SK-N-MC (cell line): ENCODE results near the gene FADS1.
A peak's percentile ranks its signal among the peaks of the same experiment; 100 is the strongest.

Source experiments
- DNase-seq: peaks from one replicate; pipeline ENCODE4 v3.0.0-alpha.2; 2011; ENCODE audit warnings: low read depth, low spot score
- H3K27ac ChIP-seq: fragments of 200-600 bp; sonication (generic); 2 replicates; pipeline ENCODE4 v1.5.1; 2016; ENCODE audit warnings: mixed run types
- H3K36me3 ChIP-seq: fragments of 200-600 bp; sonication (generic); 2 replicates; pipeline ENCODE4 v1.6.1; 2017; ENCODE audit warnings: antibody characterized with exemption, low read length, mixed read lengths; ENCODE audit not compliant: insufficient read depth
- H3K4me3 ChIP-seq: fragments of 200-600 bp; sonication (generic); 2 replicates; pipeline ENCODE4 v1.5.1; 2016
- H3K9ac ChIP-seq: fragments of 200-600 bp; sonication (generic); 2 replicates; pipeline ENCODE4 v1.8.0; 2017; ENCODE audit warnings: mixed run types, mixed read lengths; ENCODE audit not compliant: insufficient read length
- H3K9me3 ChIP-seq: fragments of 200-600 bp; sonication (generic); 2 replicates; pipeline ENCODE4 v1.6.1; 2017; ENCODE audit warnings: low read depth, mild to moderate bottlenecking, antibody characterized with exemption, low read length, moderate library complexity, mixed read lengths
- EZH2 ChIP-seq: fragments of 200-600 bp; sonication (generic); IDR thresholded peaks from one replicate; pipeline ENCODE4 v1.6.1; 2017; ENCODE audit warnings: antibody characterized with exemption
- FOXP2 ChIP-seq: optimal IDR thresholded peaks from 2 replicates; pipeline ENCODE3; 2011; ENCODE audit warnings: mild to moderate bottlenecking, moderate library complexity; ENCODE audit not compliant: insufficient read depth; ENCODE audit errors: extremely low read length, control extremely low read depth
- POLR2AphosphoS5 ChIP-seq: IDR thresholded peaks from 2 replicates; pipeline ENCODE4 v1.6.1; 2012; ENCODE audit warnings: mild to moderate bottlenecking, low read depth, low read length, borderline replicate concordance

FADS1 gene

DNA sequence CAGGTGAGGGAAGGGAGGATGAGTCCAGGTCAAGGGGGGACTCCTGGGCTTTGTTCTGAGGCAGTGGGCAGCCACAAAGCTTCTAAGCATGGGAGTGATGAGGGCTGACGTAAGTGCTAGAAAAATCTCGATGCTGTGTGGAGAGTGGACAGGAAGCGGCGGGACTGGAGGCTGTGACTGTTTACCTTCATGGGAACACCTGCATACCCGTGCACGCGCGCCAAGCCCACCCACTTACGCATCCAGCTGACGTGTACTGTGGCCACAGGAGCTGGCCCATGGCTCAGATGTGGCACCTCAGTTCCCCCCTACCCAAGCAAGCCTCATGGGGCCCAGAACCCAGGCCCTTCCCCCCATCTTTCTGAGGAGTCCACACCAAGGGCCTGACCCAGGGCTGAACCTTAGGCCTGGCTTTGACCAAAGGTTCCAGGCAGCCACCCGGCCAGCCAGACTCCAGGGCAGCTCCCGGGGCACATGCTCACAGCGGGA is 50.4 kb downstream of the FADS1 start:
- TF ChIP-seq FOXP2 (no peak), EZH2 (no peak), POLR2AphosphoS5 (no peak)
- no peaks in the 10 kb centered on the region for H3K9me3 ChIP-seq
- no peak overlapping the region for H3K9ac ChIP-seq
- no peak for DNase-seq
- no peaks in the 10 kb centered on the region for H3K36me3 ChIP-seq
- H3K27ac ChIP-seq: peak overlapping the region; percentile 25; the same call in 1 of the 2 replicates
- H3K4me3 ChIP-seq: no peak overlapping the region

DNA sequence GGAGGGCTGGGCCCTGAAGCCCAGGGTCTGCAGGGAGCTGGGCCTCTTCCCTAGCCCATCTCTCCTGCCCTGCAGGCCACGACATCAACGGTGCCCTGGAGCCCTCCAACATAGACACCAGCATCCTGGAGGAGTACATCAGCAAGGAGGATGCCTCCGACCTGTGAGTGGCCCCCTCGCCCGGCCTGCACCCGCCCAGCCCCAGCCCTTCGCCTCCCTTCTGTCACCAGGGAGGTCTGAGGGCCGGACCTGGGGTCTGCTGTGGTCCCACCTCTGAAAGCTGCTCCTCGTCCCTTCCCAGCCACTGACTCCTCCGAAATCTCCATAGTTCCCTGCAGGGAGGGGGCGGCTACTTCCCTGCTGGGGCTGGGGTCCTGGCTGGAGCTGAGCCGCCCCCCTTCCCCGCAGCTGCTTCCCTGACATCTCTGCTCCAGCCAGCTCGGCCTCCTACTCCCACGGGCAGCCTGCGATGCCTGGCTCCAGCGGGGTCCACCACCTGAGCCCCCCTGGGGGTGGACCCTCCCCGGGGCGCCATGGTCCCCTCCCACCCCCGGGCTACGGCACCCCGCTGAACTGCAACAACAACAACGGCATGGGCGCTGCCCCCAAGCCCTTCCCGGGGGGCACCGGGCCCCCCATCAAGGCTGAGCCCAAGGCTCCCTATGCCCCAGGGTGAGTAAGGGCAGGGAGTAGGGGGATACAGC is 51.1 kb downstream of the FADS1 start:
- H3K4me3 ChIP-seq: no peak overlapping the region
- no peak for DNase-seq
- TF ChIP-seq FOXP2: no peak
- no peak for TF ChIP-seq EZH2
- no peak for TF ChIP-seq POLR2AphosphoS5
- H3K36me3 ChIP-seq: no peaks in the 10 kb centered on the region
- H3K27ac ChIP-seq: no peak overlapping the region
- no peak overlapping the region for H3K9ac ChIP-seq
- no peaks in the 10 kb centered on the region for H3K9me3 ChIP-seq

- Histone ChIP-seq H3K36me3 (no peaks in the 10 kb centered on the region), H3K9ac (no peak overlapping the region), H3K9me3 (no peaks in the 10 kb centered on the region), H3K4me3 (no peak overlapping the region), H3K27ac (no peak overlapping the region)
- no peak for DNase-seq
- no peak for TF ChIP-seq FOXP2
- no peak for TF ChIP-seq POLR2AphosphoS5
- TF ChIP-seq EZH2: no peak
These were observed 52.1 kb downstream of the FADS1 start for GRCh38 chr11:61764606-61765260.

- TF ChIP-seq FOXP2 (no peak), POLR2AphosphoS5 (no peak), EZH2 (no peak)
- no peak overlapping the region for H3K27ac ChIP-seq
- DNase-seq: no peak
- H3K9me3 ChIP-seq: no peaks in the 10 kb centered on the region
- H3K9ac ChIP-seq: no peak overlapping the region
- no peaks in the 10 kb centered on the region for H3K36me3 ChIP-seq
- no peak overlapping the region for H3K4me3 ChIP-seq
These were observed 52.7 kb downstream of the FADS1 start for GRCh38 chr11:61763930-61764605.

GRCh38 chr11:61762798-61763197 is 54.0 kb downstream of the FADS1 start:
- no peak for DNase-seq
- TF ChIP-seq FOXP2 (no peak), POLR2AphosphoS5 (no peak), EZH2 (no peak)
- H3K36me3 ChIP-seq: no peaks in the 10 kb centered on the region
- no peak overlapping the region for H3K27ac ChIP-seq
- no peaks in the 10 kb centered on the region for H3K9me3 ChIP-seq
- H3K4me3 ChIP-seq: no peak overlapping the region
- H3K9ac ChIP-seq: no peak overlapping the region

- TF ChIP-seq EZH2 (no peak), POLR2AphosphoS5 (no peak), FOXP2 (no peak)
- Histone ChIP-seq H3K4me3 (no peak overlapping the region), H3K9me3 (no peaks in the 10 kb centered on the region), H3K27ac (peak overlapping the region; percentile 57), H3K9ac (no peak overlapping the region), H3K36me3 (no peaks in the 10 kb centered on the region)
- DNase-seq: no peak
These were observed 54.6 kb downstream of the FADS1 start for GRCh38 chr11:61762223-61762615.

DNA sequence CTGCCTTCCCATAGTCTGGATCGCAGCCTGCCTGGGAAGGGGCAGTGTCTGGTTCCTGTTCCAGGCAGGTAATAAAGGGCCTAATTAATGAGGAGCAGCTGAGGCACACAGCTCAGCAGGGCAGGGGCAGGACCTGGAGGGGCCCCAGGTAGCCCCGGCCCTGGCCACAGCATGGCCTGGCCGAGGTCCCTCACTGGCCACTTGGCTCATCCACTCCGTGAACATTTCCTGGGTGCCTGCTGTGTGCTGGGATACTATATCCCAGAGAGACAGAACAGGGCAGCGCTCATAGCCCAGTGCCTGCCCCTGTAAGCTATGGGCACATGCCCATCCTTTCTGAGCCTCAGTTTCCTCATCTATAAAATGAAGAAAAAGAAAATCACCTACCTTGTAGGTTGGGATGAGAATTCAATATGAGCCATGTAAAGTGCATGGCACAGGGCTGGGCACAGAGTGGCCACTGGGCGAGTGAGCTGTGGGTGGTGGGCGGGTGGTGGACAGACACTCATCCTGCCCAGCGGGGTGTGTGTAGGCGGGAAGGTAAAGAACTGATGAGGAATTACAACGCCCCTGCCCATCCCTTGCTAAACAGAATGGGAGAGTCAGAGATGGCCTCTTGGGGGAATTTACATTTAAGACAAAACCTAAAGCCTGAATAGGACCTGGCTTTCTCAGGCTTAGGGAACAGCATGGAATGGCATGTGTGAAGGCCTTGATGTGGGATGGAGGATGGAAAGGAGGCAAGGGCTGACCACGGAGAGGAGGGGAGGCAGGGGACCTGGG is 55.2 kb downstream of the FADS1 start:
- H3K36me3 ChIP-seq: no peaks in the 10 kb centered on the region
- no peak for TF ChIP-seq POLR2AphosphoS5
- no peak for TF ChIP-seq FOXP2
- TF ChIP-seq EZH2: no peak
- no peaks in the 10 kb centered on the region for H3K9me3 ChIP-seq
- H3K27ac ChIP-seq: peak overlapping the region; percentile 57
- H3K9ac ChIP-seq: no peak overlapping the region
- no peak for DNase-seq
- H3K4me3 ChIP-seq: no peak overlapping the region

GRCh38 chr11:61760946-61761345 is 55.9 kb downstream of the FADS1 start:
- no peak for DNase-seq
- H3K9me3 ChIP-seq: no peaks in the 10 kb centered on the region
- H3K27ac ChIP-seq: no peak overlapping the region
- H3K4me3 ChIP-seq: no peak overlapping the region
- no peak for TF ChIP-seq FOXP2
- TF ChIP-seq POLR2AphosphoS5: no peak
- no peak for TF ChIP-seq EZH2
- no peaks in the 10 kb centered on the region for H3K36me3 ChIP-seq
- no peak overlapping the region for H3K9ac ChIP-seq
